IMR-90 (cell line): ENCODE results near the gene PLEKHS1. TPM values are rescaled to one million over a fixed set of nuclear protein-coding genes. Genes with fewer than 3 reads are reported as not detected.

Experiments
- ATAC-seq: fragments of 200-7000 bp; cut with Tn5 transposase; 2 replicates; pipeline ENCODE4 v1.9.1; 2020; ENCODE audit warnings: low read depth, mild to moderate bottlenecking, moderate library complexity
- BruUV-seq: library from RNA; stranded (reverse); fragments of 400-500 nt; replicated peaks from 2 replicates; lab custom pipeline; 2021; lab: Mats Ljungman, UMichigan
- CTCF ChIA-PET: fragments of 300-600 bp; formaldehyde crosslinking; extraction: SDS; loops from one replicate; lab custom pipeline; 2021; ENCODE audit warnings: antibody characterized with exemption; lab: Yijun Ruan, JAX
- POLR2A ChIA-PET: fragments of 300-600 bp; sonication (Branson Sonifier 250); formaldehyde crosslinking; loops from one replicate; lab custom pipeline; 2022; ENCODE audit warnings: antibody characterized with exemption; ENCODE audit not compliant: unreplicated experiment; lab: Charles Lee
- DNase-seq: peaks from one replicate; pipeline ENCODE4 v3.0.0; 2013
- H2AFZ ChIP-seq: replicated peaks from 2 replicates; pipeline ENCODE3; 2013; ENCODE audit warnings: low read length, mild to moderate bottlenecking; ENCODE audit not compliant: poor library complexity
- H2AK5ac ChIP-seq: 2 replicates; pipeline ENCODE4 v1.6.1; 2013; ENCODE audit warnings: low read depth, low read length, inconsistent platforms
- H2AK9ac ChIP-seq: replicated peaks from 2 replicates; pipeline ENCODE3; 2013; ENCODE audit warnings: mild to moderate bottlenecking, low read depth, low read length, moderate library complexity; ENCODE audit not compliant: poor library complexity
- H2BK120ac ChIP-seq: 2 replicates; pipeline ENCODE4 v1.6.1; 2013; ENCODE audit warnings: low read depth, low read length, inconsistent platforms
- H2BK15ac ChIP-seq: 3 replicates; pipeline ENCODE4 v1.6.1; 2013; ENCODE audit warnings: low read depth, low read length, inconsistent platforms
- H2BK20ac ChIP-seq: 2 replicates; pipeline ENCODE4 v1.6.1; 2013; ENCODE audit warnings: low read depth, mild to moderate bottlenecking, inconsistent platforms, low read length, moderate library complexity
- H2BK5ac ChIP-seq: 2 replicates; pipeline ENCODE4 v1.6.1; 2013; ENCODE audit warnings: mild to moderate bottlenecking, low read depth, low read length, inconsistent platforms; ENCODE audit not compliant: poor library complexity, severe bottlenecking
- H3K14ac ChIP-seq: replicated peaks from 2 replicates; pipeline ENCODE4 v1.6.1; 2013; ENCODE audit warnings: low read depth, low read length, inconsistent platforms
- H3K18ac ChIP-seq: 2 replicates; pipeline ENCODE4 v1.6.1; 2013; ENCODE audit warnings: low read depth, low read length, control low read depth
- H3K23ac ChIP-seq: 2 replicates; pipeline ENCODE4 v1.6.1; 2013; ENCODE audit warnings: low read depth, low read length, inconsistent platforms
- H3K27ac ChIP-seq: 2 replicates; pipeline ENCODE4 v1.5.1; 2013; ENCODE audit warnings: mild to moderate bottlenecking, control low read depth, low read length; ENCODE audit not compliant: insufficient read depth
- H3K27me3 ChIP-seq: 2 replicates; pipeline ENCODE4 v1.6.1; 2013; ENCODE audit warnings: low read length; ENCODE audit not compliant: control insufficient read depth, insufficient read depth
- H3K36me3 ChIP-seq: 2 replicates; pipeline ENCODE4 v1.6.1; 2013; ENCODE audit warnings: low read length, mixed read lengths; ENCODE audit not compliant: control insufficient read depth, insufficient read depth
- H3K4ac ChIP-seq: 2 replicates; pipeline ENCODE4 v1.6.1; 2013; ENCODE audit warnings: low read depth, low read length, inconsistent platforms
- H3K4me1 ChIP-seq: 2 replicates; pipeline ENCODE4 v1.6.1; 2013; ENCODE audit warnings: low read length, mixed read lengths; ENCODE audit not compliant: control insufficient read depth, insufficient read depth
- H3K4me2 ChIP-seq: 2 replicates; pipeline ENCODE4 v1.6.1; 2013; ENCODE audit warnings: low read depth, mild to moderate bottlenecking, control low read depth, low read length, moderate library complexity
- H3K4me3 ChIP-seq: 2 replicates; pipeline ENCODE4 v1.5.1; 2013; ENCODE audit warnings: low read depth, mild to moderate bottlenecking, control low read depth, low read length, moderate library complexity; ENCODE audit not compliant: insufficient read depth
- H3K56ac ChIP-seq: 2 replicates; pipeline ENCODE4 v1.6.1; 2013; ENCODE audit warnings: low read length, inconsistent platforms; ENCODE audit not compliant: insufficient read depth; ENCODE audit errors: extremely low read depth
- H3K79me1 ChIP-seq, 2 experiments: 2 replicates each; pipeline ENCODE4 v1.6.1; 2013; ENCODE audit warnings: low read length in 2 of 2, inconsistent platforms in 1 of 2, low read depth in 1 of 2
- H3K9ac ChIP-seq: 2 replicates; pipeline ENCODE4 v1.6.1; 2013; ENCODE audit warnings: low read depth, low read length, control low read depth
- H3K9me1 ChIP-seq: 2 replicates; pipeline ENCODE4 v1.6.1; 2013; ENCODE audit warnings: low read length, inconsistent platforms; ENCODE audit not compliant: insufficient read depth
- H3K9me3 ChIP-seq: 2 replicates; pipeline ENCODE4 v1.6.1; 2013; ENCODE audit warnings: low read length; ENCODE audit not compliant: control insufficient read depth, insufficient read depth
- H4K20me1 ChIP-seq: 2 replicates; pipeline ENCODE4 v1.6.1; 2013; ENCODE audit warnings: low read length, inconsistent platforms; ENCODE audit not compliant: insufficient read depth
- H4K5ac ChIP-seq: 2 replicates; pipeline ENCODE4 v1.6.1; 2013; ENCODE audit warnings: mild to moderate bottlenecking, low read depth, low read length, control low read depth
- H4K8ac ChIP-seq, 2 experiments: 2 replicates each; pipeline ENCODE4 v1.6.1; 2013; ENCODE audit warnings: low read depth in 2 of 2, low read length in 2 of 2, control low read depth in 1 of 2, inconsistent platforms in 1 of 2
- H4K91ac ChIP-seq: 2 replicates; pipeline ENCODE4 v1.6.1; 2013; ENCODE audit warnings: low read depth, low read length, inconsistent platforms; ENCODE audit not compliant: insufficient read depth
- BHLHE40 ChIP-seq: fragments of 150-350 bp; IDR thresholded peaks from 2 replicates; pipeline ENCODE4 v1.6.1; 2016; ENCODE audit warnings: mild to moderate bottlenecking, low read depth, low read length
- CEBPB ChIP-seq: IDR thresholded peaks from 2 replicates; pipeline ENCODE4 v1.6.1; 2012; ENCODE audit warnings: low read depth, low read length, improper control_type of control experiment
- CHD1 ChIP-seq: IDR thresholded peaks from 2 replicates; pipeline ENCODE4 v1.6.1; 2012; ENCODE audit warnings: low read depth, low read length, improper control_type of control experiment
- CTCF ChIP-seq: conservative IDR thresholded peaks from 2 replicates; pipeline ENCODE4 v1.5.1; 2012; ENCODE audit warnings: mild to moderate bottlenecking, low read depth, low read length, improper control_type of control experiment
- FOS ChIP-seq: fragments of 150-350 bp; IDR thresholded peaks from 2 replicates; pipeline ENCODE4 v1.6.1; 2016; ENCODE audit warnings: low read depth, low read length
- MAFK ChIP-seq: IDR thresholded peaks from 2 replicates; pipeline ENCODE4 v1.6.1; 2012; ENCODE audit warnings: low read depth, low read length, improper control_type of control experiment
- MAZ ChIP-seq: IDR thresholded peaks from 2 replicates; pipeline ENCODE4 v1.6.1; 2012; ENCODE audit warnings: low read depth, mild to moderate bottlenecking, low read length, improper control_type of control experiment, moderate library complexity, borderline replicate concordance
- MXI1 ChIP-seq: IDR thresholded peaks from 2 replicates; pipeline ENCODE4 v1.6.1; 2012; ENCODE audit warnings: low read depth, mild to moderate bottlenecking, low read length, moderate library complexity, borderline replicate concordance
- NFE2L2 ChIP-seq: fragments of 150-350 bp; IDR thresholded peaks from 2 replicates; pipeline ENCODE4 v1.6.1; 2016; ENCODE audit warnings: low read depth, mild to moderate bottlenecking, low read length
- POLR2A ChIP-seq: IDR thresholded peaks from 2 replicates; pipeline ENCODE4 v1.6.1; 2012; ENCODE audit warnings: mild to moderate bottlenecking, low read depth, low read length
- RAD21 ChIP-seq: IDR thresholded peaks from 2 replicates; pipeline ENCODE4 v1.6.1; 2012; ENCODE audit warnings: low read length, improper control_type of control experiment
- RCOR1 ChIP-seq: IDR thresholded peaks from 2 replicates; pipeline ENCODE4 v1.6.1; 2012; ENCODE audit warnings: mild to moderate bottlenecking, low read length, improper control_type of control experiment; ENCODE audit not compliant: insufficient replicate concordance
- RFX5 ChIP-seq: IDR thresholded peaks from 2 replicates; pipeline ENCODE4 v1.8.0; 2012; ENCODE audit warnings: low read depth, mild to moderate bottlenecking, low read length, moderate library complexity
- WGBS, 2 experiments: methylation state at CpG; one replicate each; pipeline versions ENCODE4 v1.1.5 to v1.1.7; 2013; ENCODE audit warnings: missing lambda C conversion rate in 2 of 2; ENCODE audit not compliant: insufficient read length in 1 of 2; ENCODE audit errors: extremely low coverage in 2 of 2; 5-methylcytosine and 5-hydroxymethylcytosine counted together
- dilution Hi-C: fragments of 300-500 bp; cut with HindIII; formaldehyde crosslinking; loops from one replicate; pipeline ENCODE4 v1.14.3; 2018; ENCODE audit warnings: low sequenced_read_pairs; ENCODE audit not compliant: unreplicated experiment
- in situ Hi-C: fragments of 300-500 bp; cut with MboI; formaldehyde crosslinking; loops from 3 replicates; pipeline ENCODE4 v1.14.3; 2019; ENCODE audit warnings: low sequenced_read_pairs, inconsistent platforms, mixed read lengths
- intact Hi-C: fragments of 100-400 bp; cut with micrococcal nuclease; formaldehyde crosslinking; loops from 2 replicates; pipeline ENCODE4 v1.10.0; 2022
- polyA plus RNA-seq, 3 experiments: library from polyadenylated mRNA; depleted of rRNA; stranded (reverse); fragments of >200 nt; gene quantifications; 2 replicates each; pipeline ENCODE4 v1.2.3, GENCODE V29; 2012; ENCODE audit warnings: low replicate concordance in 1 of 3
- total RNA-seq: library from RNA; depleted of rRNA; stranded (reverse); fragments of >200 nt; gene quantifications from 2 replicates; pipeline ENCODE4 v1.2.3, GENCODE V29; 2012
- TF ChIP-seq, protein P1 (sequence below): fragments of 150-350 bp; IDR thresholded peaks from 2 replicates; pipeline ENCODE4 v1.6.1; 2017; ENCODE audit warnings: mild to moderate bottlenecking, antibody characterized with exemption, low read length, low read depth

The PLEKHS1 gene
- total and polyA plus RNA-seq, 2 of the 4 experiments (the other 2 are of a cell fraction), result not detected

DNA sequence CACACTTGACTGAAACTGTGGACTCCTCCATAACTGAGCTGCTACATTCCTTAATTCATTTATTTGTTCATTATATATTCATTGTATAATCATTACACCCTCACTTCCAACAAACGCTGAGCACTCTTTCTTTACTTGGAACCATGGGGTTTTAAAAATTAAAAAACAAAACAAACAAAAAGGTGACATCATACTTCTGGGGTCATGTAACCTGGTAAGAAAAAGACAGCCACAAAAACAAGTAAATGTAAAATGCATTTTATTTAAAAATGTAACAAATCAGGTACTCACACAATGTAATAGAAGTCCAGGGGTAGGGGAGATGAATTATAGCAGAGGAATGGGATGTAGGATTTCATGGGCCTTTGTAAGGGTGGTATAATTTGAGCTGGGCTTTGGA, 25.1 kb downstream of the PLEKHS1 start:
- Histone ChIP-seq H3K36me3 (no peaks in the 10 kb centered on the region), H3K14ac (no peak overlapping the region), H2AK9ac (no peak overlapping the region), H3K4ac (no peak overlapping the region), H3K9me3 (no peaks in the 10 kb centered on the region), H4K5ac (no peak overlapping the region), H3K27me3 (peaks cover 6% of the 10 kb centered on the region), H2BK20ac (no peak overlapping the region), H3K27ac (no peak overlapping the region), H4K91ac (no peak overlapping the region), H2BK15ac (no peak overlapping the region), H2BK120ac (no peak overlapping the region), H3K9ac (no peak overlapping the region), H2AK5ac (no peak overlapping the region), H3K4me1 (no peaks in the 10 kb centered on the region), H4K20me1 (no peaks in the 10 kb centered on the region), H4K8ac (no peak overlapping the region), H3K18ac (no peak overlapping the region), H2BK5ac (no peak overlapping the region), H3K23ac (no peak overlapping the region), H3K4me3 (no peak overlapping the region), H3K79me1 (no peaks in the 10 kb centered on the region), H3K4me2 (no peak overlapping the region), H2AFZ (no peak overlapping the region), H3K56ac (no peak overlapping the region), H3K9me1 (no peaks in the 10 kb centered on the region)
- in situ Hi-C loops (no loop called here), dilution Hi-C loops (no loop called here), intact Hi-C loops (no loop called here)
- CTCF ChIA-PET, result no interaction called here
- DNase-seq, result no peak
- no peak for ATAC-seq
- POLR2A ChIA-PET, result no interaction called here
- BruUV-seq, result no TSS peak
- no CpG with 5 or more reads among the region's 1 CpG for WGBS, 2 experiments
- TF ChIP-seq RAD21 (no peak), RFX5 (no peak), CEBPB (no peak), CHD1 (no peak), MAFK (no peak), FOS (no peak), MAZ (no peak), BHLHE40 (no peak), MXI1 (no peak), POLR2A (no peak), RCOR1 (no peak), CTCF (no peak), NFE2L2 (no peak)
- TF ChIP-seq, protein P1, sequence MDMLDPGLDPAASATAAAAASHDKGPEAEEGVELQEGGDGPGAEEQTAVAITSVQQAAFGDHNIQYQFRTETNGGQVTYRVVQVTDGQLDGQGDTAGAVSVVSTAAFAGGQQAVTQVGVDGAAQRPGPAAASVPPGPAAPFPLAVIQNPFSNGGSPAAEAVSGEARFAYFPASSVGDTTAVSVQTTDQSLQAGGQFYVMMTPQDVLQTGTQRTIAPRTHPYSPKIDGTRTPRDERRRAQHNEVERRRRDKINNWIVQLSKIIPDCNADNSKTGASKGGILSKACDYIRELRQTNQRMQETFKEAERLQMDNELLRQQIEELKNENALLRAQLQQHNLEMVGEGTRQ, result no peak
